ENCODE measurements around the gene CHD5.
A peak's percentile ranks its signal among the peaks of the same experiment; 100 is the strongest.

The CHD5 gene

DNA sequence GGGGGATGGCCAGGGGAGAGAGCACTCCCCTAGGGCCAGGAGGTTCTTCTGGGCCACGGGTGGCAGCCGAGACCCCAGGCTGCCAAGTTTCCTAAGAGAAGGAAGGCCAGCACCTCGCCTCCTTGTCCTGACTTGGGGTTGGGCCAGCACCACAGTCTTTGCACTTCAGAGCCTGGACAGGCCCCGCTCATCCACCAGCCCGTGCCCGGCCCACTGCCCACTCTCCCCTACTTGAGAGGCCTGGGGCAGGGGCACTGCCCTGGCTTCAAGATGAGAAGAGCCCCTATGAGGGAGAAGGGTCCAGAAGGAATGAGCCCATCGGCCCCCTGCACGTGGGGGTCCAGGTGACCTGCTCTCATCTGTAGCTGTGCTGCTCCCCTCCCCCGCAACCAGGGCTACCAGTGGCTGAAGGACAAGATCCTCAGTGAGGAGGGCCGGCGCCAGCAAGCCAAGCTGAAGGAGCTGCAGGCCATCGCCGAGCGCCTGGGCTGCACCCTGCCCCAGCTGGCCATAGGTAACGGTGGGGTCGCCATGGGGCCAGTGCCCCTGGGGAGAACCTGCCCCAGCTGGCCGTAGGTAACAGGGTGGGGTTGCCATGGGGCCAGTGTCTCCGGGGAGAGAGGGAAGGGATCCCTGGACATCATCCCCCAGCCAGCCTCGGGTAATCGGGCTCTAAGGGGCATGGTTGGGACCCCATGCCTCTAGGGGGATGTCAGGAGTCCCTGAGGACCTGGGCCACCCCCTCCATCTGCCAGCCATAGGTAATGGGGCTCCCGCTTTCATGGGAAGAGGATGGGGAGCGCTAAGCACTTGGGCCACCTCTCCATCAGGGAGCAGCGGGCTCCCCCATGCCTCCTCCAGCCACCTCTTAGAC lies 83.6 kb downstream of the CHD5 start:
- DNase-seq = no peak

DNA sequence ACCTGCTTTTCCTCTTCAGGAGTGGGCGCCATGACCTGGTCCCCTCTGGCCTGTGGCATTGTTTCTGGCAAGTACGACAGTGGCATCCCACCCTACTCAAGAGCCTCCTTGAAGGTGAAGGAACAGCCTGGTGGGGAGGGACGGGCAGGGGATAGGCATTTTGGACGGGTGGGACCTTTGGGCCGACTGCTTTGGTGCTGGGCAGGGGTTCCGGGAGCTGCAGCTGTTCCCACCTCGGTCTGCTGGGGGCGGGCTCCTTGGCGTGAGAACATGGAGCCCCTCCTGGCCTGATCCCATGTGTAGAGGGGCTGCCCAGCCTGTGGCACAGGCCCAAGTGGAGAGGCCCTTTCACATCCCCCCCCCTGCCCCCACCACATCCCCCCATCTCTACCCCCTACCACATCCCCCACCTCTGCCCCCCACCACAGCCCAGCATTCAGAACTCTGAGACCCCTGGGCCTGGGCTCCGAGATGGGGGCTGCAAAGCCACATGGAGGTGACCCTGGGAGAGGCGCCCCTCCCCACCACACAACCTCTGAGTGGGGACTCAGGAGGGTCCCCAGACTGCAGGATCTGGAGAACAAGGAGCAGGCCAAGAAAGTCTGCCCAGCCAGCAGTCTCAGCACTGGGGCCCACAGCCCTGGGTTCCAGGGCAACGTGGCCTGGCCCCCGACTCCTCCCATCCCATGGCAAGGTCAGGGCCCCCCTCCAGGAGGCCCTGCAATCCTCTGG lies 84.4 kb downstream of the CHD5 start:
- DNase-seq = no peak

DNA sequence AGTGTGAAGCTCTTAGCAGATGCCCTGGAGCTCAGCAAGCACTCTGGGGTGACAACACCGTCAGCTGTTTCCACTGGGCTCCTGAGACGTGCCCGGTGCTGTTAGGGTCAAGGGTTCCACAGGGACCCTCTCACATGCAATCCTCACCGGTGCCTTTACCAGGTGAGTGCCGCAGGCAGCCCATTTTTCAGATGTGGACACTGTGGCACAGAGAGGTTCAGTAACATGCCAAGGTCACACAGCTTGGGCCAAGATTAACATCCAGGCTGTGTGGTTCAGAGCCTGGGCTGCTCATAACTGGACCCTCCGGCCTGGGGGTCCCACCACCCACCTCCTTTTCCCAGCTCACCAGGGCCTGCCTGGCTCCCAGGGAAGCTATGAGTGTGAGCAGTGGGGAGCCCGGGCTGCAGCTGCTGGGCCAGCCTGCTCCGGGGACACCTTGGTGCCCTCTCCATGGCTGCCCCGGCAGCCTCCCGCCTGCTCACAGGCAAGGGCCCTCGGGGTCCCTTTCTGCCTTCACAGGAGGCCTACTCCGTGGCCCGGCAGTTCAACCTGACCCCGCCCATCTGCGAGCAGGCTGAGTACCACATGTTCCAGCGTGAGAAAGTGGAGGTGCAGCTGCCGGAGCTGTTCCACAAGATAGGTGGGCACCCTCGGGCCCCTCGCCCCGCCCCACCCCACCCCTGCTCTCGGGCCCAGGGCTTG lies 85.2 kb downstream of the CHD5 start:
- DNase-seq = no peak

DNA sequence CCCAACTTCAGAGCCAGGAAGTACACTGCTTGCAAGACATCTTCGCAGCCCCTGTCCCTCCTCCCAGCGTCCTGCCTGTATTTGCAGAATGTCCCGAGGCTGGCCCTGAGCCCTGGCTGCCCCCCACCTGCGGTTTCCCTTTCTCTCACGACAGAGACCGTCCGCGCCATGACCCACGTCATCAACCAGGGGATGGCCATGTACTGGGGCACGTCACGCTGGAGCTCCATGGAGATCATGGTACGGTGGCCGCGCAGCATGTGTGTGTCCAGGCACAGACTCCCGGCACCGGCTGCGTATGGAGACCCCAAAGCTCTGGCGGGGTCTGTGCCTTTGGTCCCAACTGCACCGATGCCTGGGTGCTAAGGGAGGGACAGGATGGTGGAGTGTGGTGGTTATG lies 85.9 kb downstream of the CHD5 start:
- DNase-seq = no peak

DNA sequence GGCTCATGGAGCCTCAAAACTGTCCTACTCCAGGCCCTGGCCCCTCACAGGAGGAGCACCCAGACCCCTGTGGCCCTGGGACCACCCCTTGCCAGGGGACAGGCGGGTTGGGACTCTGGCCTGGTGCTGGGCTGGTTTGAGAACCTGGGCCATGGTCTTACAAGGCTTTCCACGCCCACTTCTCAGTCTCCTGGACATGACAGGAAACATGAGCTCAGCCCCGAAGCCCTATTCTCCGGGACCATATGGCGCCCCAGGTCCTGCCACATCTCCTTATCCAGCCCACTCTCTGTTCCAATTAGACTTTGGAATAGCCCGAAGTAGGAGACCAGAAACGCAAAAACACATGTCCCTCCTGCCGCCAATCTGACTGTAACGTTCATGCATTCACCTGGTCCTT lies 86.5 kb downstream of the CHD5 start:
- DNase-seq = no peak

DNA sequence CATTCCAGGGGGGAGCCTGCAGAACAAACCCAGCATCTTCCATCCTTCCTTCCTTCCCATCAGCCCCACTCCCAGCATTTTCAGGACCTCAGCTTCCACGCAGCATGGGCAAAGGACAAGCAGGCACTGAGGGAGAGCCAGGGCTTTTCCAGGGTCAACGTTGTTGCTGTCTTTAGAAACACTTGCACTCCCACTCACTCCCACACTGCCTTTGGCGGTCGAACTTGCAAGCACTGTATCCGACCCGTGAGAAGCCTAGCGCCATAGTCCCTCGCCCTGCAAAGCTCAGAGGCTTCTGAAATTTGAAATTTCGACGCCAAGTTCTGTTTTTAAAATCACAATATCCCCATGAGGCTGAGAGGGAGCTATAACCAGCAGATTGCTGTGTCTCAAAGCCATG lies 87.0 kb downstream of the CHD5 start:
- no peak for DNase-seq

DNA sequence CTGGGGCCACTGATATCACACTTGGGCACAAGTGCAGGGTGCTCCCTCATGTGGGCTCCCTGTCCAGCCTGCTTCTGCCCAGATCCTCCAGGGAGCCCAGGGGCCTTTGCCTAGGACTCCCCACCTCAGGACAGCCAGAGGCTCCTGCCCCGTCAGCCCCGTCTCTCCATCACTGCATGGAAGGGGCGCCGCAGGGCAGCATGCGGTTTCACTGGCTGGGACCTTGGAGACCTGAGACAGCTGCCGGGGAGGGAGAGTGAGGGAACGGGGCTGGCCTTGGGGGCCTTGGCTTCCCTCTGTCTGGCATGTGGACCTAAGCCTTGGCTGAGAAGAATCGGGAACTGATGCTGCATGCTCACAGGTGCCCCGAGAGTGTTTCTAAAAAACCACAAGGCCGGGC lies 87.9 kb downstream of the CHD5 start:
- no peak for DNase-seq

DNA sequence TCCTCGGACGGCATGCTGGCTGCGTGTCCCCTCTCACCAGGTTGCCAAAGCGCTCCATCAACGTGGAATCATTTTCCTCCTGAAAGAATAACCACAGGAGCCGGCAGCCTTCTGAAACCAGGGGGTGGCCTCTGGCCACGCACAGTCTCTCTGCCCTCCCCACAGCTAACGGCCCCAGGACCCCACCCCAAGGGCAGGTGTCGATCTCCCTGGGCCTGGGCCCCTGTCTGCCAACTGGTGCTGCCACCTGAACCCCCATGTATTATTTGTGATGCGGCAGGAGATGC lies 88.4 kb downstream of the CHD5 start:
- no peak for DNase-seq

DNA sequence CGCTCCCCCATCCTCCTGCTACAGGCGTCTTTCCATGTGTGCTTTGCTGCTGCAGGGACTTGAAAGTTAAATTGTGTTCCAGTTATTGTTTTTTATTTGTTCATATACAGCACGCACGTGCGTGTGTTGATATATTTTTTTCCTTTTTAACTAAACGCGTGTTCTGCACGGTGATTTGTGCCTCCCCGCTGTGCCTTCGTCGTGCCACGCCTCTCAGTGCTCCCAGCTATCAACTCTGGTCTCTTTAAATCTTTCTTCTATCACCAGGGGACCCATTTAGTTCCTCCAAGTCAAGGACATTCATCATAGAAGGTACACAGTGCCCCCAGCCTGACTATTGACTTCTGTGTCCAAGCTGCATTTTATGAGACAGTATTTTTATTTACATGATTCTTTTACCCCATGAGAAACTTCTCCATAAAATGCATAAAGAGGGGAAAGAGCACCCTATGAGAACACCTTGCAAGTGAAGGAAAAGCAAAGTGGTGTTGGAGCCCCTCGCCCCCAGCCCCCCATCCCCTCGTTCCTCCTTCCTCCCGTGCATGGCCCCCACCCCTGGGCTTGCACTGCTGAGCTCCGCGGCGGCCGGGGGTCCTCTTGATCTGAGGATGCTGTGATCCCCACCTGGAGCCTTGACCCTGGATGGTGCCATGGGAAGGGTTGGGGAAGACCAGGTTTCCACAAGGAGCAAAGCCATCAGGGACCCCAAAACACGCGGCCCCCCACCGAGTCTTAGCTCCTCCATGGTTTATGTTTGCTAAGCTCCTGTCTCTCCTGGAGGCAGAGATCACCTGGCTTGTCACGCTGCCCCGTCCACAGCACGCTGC lies 88.9 kb downstream of the CHD5 start:
- DNase-seq = no peak

DNA sequence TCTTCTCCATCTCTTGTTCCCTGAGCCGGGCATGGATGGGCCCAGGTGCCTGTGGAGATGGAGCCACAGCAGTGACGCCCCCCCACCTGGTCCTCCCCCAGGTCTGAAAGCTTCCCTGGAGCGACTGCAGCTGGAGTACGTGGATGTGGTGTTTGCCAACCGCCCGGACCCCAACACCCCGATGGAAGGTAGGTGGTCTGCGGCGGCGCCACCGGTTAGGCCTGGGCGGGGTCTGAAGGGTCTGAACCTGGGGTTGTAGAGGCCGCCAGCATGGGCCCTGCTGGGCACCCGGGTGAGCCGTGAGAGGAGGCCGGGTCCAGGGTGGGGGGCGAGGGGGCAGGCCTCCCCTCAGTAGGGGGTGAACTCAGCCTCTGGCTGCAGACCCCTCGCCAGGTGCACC lies 89.8 kb downstream of the CHD5 start:
- no peak for DNase-seq

DNA sequence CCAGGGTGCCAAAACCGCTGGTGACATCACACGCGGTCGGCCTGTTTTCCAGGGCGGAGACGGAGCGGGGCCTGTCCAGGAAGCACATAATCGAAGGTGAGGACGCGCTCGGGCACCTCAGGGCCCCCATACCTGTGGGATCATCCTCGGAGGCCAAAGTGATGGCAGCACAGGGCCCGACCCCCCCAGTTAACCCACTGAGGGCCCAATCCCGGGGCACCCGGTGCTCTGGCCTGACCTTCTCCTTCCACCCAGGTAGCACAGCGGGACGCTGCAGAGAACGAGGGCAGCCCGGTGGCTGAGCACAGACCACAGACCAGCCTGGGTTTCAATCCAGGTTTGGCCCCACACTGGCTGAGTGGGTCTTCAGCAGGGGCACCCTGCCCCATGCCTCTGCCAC lies 91.2 kb downstream of the CHD5 start:
- no peak for DNase-seq

DNA sequence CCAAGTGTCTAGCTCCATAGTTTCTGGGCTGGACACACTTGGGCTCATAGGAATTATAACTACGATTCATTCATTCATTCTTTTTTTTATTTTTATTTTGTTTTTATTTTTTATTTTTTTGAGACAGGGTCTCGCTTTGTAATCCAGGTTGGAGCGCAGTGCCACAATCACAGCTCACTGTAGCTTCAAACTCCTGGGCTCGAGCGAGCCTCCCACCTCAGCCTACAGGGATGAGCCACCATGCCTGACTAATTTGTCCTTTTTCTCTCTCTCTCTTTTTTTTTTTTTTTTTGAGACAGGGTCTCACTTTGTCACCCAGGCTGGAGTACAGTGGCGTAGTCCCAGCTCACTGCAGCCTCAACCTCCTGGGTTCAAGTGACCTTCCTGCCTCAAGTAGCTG lies 92.2 kb downstream of the CHD5 start:
- DNase-seq = no peak

DNA sequence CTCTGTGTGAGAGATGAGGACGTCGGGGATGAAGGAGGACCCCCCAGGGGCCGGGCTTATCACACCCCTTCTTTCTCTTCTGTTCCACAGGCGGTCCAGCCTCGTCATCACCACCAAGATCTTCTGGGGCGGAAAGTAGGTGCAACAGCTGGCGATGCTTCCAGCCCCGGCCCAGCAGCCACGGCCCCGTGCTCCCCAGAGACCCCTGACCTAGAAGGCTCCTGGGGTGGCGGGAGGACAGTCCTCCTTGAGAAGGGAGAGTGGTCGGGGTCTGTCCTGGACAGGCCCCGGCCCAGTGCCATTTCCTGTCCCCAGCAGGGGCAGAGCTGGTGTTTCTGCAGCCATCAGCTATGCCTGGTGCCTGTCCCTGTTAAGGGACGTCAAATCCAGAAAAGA lies 92.7 kb downstream of the CHD5 start:
- DNase-seq = no peak

DNA sequence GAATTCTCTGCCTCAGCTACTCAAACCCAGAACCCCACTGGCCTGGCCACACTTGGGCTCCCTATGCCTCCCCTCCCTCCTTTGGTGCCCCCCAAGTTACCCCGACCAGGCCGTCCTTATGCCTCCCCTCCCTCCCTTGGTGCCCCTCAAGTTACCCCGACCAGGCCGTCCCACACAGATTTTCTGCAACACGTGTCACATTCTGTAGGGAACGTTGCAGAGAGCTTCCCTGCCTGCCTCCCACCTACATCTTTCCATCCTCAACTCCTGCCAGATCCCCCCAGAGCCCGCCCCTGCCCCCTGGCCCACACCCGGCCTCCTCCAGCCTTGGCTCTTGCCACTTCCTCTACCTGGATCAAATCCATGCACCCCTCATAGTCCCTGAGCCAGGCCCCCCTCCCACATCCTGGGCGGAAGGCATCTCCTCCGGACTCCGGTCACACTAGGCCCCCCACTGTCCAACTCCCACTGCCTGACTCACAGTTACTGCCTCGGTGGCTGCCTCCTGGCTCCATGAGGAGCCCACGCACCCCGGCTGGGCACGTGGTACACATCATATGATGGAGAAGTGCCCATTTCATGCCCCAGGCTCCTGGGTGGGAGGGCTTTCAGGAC lies 93.3 kb downstream of the CHD5 start:
- DNase-seq = no peak

DNA sequence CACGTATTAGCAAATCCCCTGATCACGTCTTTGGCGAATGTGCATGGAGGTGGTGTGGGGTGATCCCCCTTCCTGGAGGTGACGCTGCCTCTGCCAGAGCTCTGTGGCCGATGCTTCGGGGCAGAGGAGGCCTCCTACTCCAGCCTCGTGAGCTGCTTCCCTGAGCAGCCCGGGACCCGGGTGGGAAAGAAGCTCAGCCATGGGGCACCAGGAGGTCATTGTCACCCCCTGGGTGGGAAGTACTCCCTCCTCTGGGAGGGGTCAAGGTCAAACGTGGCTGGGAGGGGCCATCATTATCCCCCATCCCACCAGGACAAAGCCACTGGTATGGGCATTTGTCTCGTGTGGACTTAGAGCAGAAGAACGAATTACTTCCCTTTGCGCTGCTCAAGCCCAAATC lies 93.8 kb downstream of the CHD5 start:
- no peak for DNase-seq

DNA sequence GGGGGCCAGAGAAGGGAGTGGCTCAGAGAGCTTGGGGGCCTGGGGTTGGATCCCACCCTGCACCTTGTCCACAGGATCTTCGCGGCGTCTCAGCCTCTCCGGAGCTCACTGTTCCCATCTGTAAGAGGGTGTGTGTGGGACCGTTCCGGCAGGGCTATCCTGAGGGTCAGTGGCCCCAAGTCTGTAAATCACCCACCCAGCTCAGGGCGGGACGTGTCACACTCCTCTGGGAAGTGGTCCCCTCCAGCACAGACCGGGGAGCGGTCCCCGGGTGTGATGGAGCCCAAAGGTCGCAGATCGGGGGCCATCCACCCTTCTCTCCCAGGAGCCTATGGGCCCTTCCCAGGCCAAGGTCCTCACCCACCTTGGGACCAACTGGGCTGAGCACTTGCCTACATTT lies 94.5 kb downstream of the CHD5 start:
- no peak for DNase-seq

DNA sequence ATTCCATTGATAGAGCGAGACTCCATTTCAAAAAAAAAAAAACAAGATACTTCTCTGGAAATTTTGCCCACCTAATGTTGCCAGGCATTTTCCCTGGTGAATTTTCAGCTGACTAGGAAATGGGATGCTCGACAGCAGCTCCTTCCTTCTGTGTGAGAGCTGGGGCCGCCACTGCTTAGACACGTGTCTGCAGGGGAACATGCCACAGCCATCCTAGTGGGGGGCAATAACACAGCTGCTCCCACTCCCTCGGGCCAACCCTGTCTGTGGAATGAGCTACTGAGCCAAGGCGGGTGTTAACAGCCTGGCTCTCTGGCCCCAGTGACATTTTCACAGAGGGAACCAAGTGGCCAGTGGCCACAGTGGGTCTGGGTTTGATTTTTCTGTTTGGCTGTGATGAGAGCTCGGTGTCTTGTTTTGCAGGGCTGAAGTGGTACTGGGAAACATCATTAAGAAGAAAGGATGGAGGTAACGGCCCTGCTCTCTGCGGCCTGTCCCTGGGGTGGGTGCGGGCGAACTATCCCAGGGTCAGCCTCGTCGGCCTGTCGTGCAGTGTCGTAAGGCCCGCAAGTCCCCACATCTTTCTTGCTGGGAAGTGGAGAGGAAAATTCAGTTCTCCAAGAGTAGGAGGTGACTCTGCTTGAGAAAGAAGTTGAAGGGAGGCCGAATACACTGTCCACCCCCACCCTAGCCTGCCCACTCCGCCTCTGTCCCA lies 95.2 kb downstream of the CHD5 start:
- DNase-seq = no peak

DNA sequence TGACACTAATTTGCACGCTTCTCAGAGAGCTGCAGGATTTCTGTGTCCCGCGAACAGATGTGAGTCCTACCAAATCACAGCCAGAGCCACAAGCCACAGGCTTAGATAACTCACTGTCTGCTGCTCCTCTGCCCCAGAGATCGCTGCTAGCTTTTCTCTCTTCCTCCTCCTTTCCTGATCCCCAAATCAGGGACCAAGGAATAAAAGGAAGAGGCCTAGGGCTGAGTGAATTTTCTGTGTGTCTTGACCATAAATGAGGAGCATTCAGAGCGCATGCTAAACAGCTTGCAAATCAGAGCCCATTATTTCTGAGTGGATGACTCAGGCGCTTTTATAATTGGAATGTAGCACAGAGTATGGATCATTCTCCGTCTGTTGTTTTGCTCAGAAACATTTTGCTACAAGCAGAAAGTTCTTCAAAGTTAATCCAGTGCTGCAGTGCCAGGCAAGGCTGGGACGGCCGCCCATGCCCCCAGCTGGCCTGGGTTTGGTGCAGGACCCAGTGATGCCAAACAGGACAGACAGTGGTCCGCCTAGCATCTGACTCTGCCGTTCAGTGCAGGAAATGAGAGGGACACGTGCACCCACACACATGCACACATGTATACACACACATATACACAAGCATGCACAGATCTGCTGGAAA lies 96.2 kb downstream of the CHD5 start:
- peak; percentile 19 for DNase-seq

DNA sequence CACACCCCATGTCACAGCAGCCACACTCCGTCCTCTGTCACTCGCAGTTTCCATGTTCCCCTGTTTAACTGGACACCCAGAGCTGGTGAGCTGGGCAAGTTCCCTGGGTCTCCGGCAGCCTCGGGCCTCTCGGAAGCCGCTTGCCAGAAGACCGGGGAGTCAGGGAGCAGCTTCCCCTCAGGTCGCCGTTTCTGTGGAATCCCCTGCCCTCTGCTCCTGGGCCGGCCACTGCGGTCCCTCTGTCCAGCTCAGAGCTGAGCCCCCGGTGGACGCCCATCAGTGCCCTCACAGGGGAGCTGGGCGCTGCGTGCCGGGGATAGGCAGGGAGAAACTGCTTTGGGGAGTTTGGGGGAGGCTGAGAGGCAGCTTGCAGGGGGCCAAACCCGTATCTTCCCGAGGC lies 96.7 kb downstream of the CHD5 start:
- no peak for DNase-seq

DNA sequence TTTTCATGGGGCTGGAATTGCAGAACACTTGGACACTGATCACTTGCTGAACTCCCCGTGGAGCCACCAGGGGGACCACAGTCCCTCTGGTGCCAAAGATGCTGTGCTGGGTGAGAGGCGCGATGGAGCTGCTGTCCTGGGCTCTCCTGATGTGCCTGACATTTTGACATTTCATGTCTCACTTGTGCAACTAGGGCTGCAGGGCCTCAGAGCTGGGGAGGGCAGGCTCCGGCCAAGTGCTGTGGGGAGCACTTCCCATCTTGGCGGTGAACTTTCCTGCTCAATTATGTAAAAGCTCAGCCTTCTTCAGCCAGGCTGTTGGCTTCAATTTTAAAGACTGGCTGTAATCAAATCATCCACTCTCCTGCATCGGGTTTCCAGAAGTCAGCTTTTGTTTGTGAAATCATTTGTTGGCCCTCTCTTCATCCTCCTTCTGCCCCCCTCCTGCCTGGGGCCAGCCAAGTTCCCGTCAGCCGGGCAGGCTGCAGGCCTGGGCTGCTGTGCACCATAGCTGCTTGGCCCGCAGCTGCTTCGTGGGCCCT lies 97.6 kb downstream of the CHD5 start:
- peak; percentile 5 for DNase-seq

DNA sequence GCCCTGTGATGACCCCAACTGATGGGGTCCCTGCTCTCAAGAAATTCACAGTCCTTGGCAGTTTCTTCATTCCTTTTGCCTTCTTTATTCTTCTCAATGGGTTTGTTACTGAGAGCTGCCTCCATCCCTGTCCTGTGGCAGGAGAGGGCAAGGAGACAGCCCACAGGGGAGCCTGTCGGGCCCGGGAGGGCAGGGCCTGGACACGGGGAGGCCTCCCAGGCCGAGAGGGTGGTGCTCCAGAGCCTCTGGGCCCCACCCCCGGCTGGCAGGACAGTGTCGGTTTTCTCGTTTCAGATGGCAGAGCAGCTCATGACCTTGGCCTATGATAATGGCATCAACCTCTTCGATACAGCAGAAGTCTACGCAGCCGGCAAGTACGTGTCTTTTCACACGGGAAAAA lies 98.2 kb downstream of the CHD5 start:
- DNase-seq = no peak
